ENCODE results near the gene NOS2. TPM values are rescaled to one million over a fixed set of nuclear protein-coding genes. Genes with fewer than 3 reads are reported as not detected.
A peak's percentile ranks its signal among the peaks of the same experiment; 100 is the strongest.

The NOS2 gene
- total RNA-seq, 1 donor from 2014 or later = not detected

- Mint-ChIP-seq H3K27me3 (ENCODE audit: low read depth) (peaks cover 33% of the 10 kb centered on the region), H3K9me3 (ENCODE audit: low read depth) (no peaks in the 10 kb centered on the region), H3K36me3 (ENCODE audit: low read depth) (no peaks in the 10 kb centered on the region), H3K4me1 (ENCODE audit: low read depth) (peaks cover 7% of the 10 kb centered on the region), H3K4me3 (ENCODE audit: unreplicated experiment) (no peak overlapping the region), H3K27ac (ENCODE audit: unreplicated experiment) (no peak overlapping the region)
- no peak for DNase-seq (ENCODE audit: low spot score)
- no peak for TF ChIP-seq CTCF (IDR thresholded peaks at IDR 0.05)
These were observed 1.7 kb upstream of the NOS2 start for GRCh38 chr17:27802033-27802432.

GRCh38 chr17:27798376-27798775, 2.0 kb downstream of the NOS2 start:
- Mint-ChIP-seq H3K9me3 (ENCODE audit: low read depth) (no peaks in the 10 kb centered on the region), H3K27ac (ENCODE audit: unreplicated experiment) (no peak overlapping the region), H3K4me1 (ENCODE audit: low read depth) (peaks cover 4% of the 10 kb centered on the region), H3K4me3 (ENCODE audit: unreplicated experiment) (no peak overlapping the region), H3K36me3 (ENCODE audit: low read depth) (peaks cover 2% of the 10 kb centered on the region), H3K27me3 (ENCODE audit: low read depth) (peaks cover 64% of the 10 kb centered on the region)
- DNase-seq (ENCODE audit: low spot score) = no peak
- no peak for TF ChIP-seq CTCF (IDR thresholded peaks at IDR 0.05)

GRCh38 chr17:27797390-27798091, 2.8 kb downstream of the NOS2 start:
- H3K9me3 Mint-ChIP-seq (ENCODE audit: low read depth) = no peaks in the 10 kb centered on the region
- TF ChIP-seq CTCF (IDR thresholded peaks at IDR 0.05) = no peak
- no peak for DNase-seq (ENCODE audit: low spot score)
- H3K27ac Mint-ChIP-seq (ENCODE audit: unreplicated experiment) = no peak overlapping the region
- peaks cover 2% of the 10 kb centered on the region for H3K36me3 Mint-ChIP-seq (ENCODE audit: low read depth)
- H3K27me3 Mint-ChIP-seq (ENCODE audit: low read depth) = peaks cover 59% of the 10 kb centered on the region
- no peak overlapping the region for H3K4me3 Mint-ChIP-seq (ENCODE audit: unreplicated experiment)
- H3K4me1 Mint-ChIP-seq (ENCODE audit: low read depth) = peaks cover 4% of the 10 kb centered on the region

GRCh38 chr17:27793906-27794569, 6.3 kb downstream of the NOS2 start:
- no peak overlapping the region for H3K27ac Mint-ChIP-seq (ENCODE audit: unreplicated experiment)
- H3K4me1 Mint-ChIP-seq (ENCODE audit: low read depth) = peaks cover 4% of the 10 kb centered on the region
- DNase-seq (ENCODE audit: low spot score) = no peak
- TF ChIP-seq CTCF (IDR thresholded peaks at IDR 0.05) = no peak
- no peaks in the 10 kb centered on the region for H3K9me3 Mint-ChIP-seq (ENCODE audit: low read depth)
- H3K36me3 Mint-ChIP-seq (ENCODE audit: low read depth) = peaks cover 2% of the 10 kb centered on the region
- H3K27me3 Mint-ChIP-seq (ENCODE audit: low read depth) = peaks cover 55% of the 10 kb centered on the region
- peak overlapping the region; percentile 58 for H3K4me3 Mint-ChIP-seq (ENCODE audit: unreplicated experiment)

GRCh38 chr17:27793168-27793905, 7.0 kb downstream of the NOS2 start:
- Mint-ChIP-seq H3K36me3 (ENCODE audit: low read depth) (peaks cover 2% of the 10 kb centered on the region), H3K4me3 (ENCODE audit: unreplicated experiment) (peak overlapping the region; percentile 58), H3K9me3 (ENCODE audit: low read depth) (no peaks in the 10 kb centered on the region), H3K27ac (ENCODE audit: unreplicated experiment) (no peak overlapping the region), H3K27me3 (ENCODE audit: low read depth) (peaks cover 54% of the 10 kb centered on the region), H3K4me1 (ENCODE audit: low read depth) (peaks cover 4% of the 10 kb centered on the region)
- DNase-seq (ENCODE audit: low spot score) = no peak
- TF ChIP-seq CTCF (IDR thresholded peaks at IDR 0.05) = no peak
